ENCODE data around the gene LRP5.

DNA sequence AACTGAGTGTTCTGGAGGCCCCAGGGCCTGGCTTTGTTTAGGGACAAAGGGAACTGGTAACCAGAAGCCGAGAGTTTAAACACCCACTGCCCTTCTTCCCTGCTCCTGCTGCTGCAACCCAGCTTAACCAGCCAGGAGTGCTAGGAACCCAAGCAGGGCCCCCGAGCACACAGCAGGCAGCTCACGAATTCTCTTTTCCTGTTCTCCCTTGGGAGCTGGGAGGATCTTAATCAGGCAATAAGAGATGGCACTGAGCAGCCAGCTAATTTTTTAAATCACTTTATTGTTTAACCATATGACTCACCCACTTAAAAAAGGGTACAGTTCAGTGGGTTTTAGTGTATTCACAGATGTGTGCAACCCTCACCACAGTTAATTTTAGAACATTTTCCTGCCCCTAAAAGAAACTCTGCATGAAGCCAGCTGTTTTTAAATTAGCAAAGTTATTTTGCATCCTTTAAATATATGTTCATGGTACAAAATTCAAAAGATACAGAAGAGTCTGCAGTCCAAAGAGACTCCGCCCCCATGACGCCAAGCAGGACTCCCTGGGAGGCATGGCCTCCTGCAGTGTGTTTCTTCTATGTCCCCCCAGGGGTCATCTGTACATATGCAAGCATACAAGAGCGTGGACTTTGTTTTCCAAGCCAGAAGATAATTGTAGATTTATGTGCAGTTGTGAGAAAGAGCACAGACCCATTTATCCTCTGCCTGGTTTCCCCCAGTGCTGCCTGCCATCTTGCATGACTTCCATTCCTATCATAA lies 129.3 kb downstream of the LRP5 start:
- TF ChIP-seq, protein P1, sequence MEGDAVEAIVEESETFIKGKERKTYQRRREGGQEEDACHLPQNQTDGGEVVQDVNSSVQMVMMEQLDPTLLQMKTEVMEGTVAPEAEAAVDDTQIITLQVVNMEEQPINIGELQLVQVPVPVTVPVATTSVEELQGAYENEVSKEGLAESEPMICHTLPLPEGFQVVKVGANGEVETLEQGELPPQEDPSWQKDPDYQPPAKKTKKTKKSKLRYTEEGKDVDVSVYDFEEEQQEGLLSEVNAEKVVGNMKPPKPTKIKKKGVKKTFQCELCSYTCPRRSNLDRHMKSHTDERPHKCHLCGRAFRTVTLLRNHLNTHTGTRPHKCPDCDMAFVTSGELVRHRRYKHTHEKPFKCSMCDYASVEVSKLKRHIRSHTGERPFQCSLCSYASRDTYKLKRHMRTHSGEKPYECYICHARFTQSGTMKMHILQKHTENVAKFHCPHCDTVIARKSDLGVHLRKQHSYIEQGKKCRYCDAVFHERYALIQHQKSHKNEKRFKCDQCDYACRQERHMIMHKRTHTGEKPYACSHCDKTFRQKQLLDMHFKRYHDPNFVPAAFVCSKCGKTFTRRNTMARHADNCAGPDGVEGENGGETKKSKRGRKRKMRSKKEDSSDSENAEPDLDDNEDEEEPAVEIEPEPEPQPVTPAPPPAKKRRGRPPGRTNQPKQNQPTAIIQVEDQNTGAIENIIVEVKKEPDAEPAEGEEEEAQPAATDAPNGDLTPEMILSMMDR (IDR thresholded peaks at IDR 0.05): no peak
- TF ChIP-seq POLR2A (IDR thresholded peaks at IDR 0.05): no peak

Measured in thyroid gland (tissue), 4 donors.